MM.1S (cell line): ENCODE measurements around the gene EPX.

ENCODE experiments used
- DNase-seq: peaks from one replicate; pipeline ENCODE4 v3.0.0-alpha.2; 2015
- H2AFZ ChIP-seq: fragments of 300-600 bp; sonication (generic); 2 replicates; pipeline ENCODE4 v1.6.0; 2016; ENCODE audit warnings: antibody characterized with exemption, low read length
- H3F3A ChIP-seq: fragments of 300-600 bp; sonication (generic); 2 replicates; pipeline ENCODE4 v1.6.1; 2016; ENCODE audit warnings: mild to moderate bottlenecking, antibody characterized with exemption, low read length, moderate library complexity, mixed read lengths; ENCODE audit not compliant: insufficient read depth
- H3K27ac ChIP-seq: fragments of 300-600 bp; sonication (generic); 2 replicates; pipeline ENCODE4 v1.5.1; 2016; ENCODE audit warnings: mild to moderate bottlenecking, low read length
- H3K27me3 ChIP-seq: fragments of 300-600 bp; sonication (generic); replicated peaks from 2 replicates; pipeline ENCODE4 v1.6.0; 2016; ENCODE audit warnings: low read length; ENCODE audit not compliant: insufficient read depth
- H3K36me3 ChIP-seq: fragments of 300-600 bp; sonication (generic); replicated peaks from 2 replicates; pipeline ENCODE4 v1.6.1; 2016; ENCODE audit warnings: mild to moderate bottlenecking, low read length, mixed read lengths; ENCODE audit not compliant: insufficient read depth
- H3K4me1 ChIP-seq: fragments of 300-600 bp; sonication (generic); 2 replicates; pipeline ENCODE4 v1.6.1; 2016; ENCODE audit warnings: low read length, mixed read lengths
- H3K4me2 ChIP-seq: fragments of 300-600 bp; sonication (generic); 2 replicates; pipeline ENCODE4 v1.6.0; 2016; ENCODE audit warnings: low read depth, low read length
- H3K4me3 ChIP-seq: fragments of 300-600 bp; sonication (generic); 2 replicates; pipeline ENCODE4 v1.5.1; 2016; ENCODE audit warnings: low read length, mixed read lengths
- H3K79me2 ChIP-seq: fragments of 300-600 bp; sonication (generic); 2 replicates; pipeline ENCODE4 v1.6.1; 2016; ENCODE audit warnings: mixed run types, low read length, mixed read lengths
- H3K9ac ChIP-seq: fragments of 300-600 bp; sonication (generic); 2 replicates; pipeline ENCODE4 v1.6.1; 2016; ENCODE audit warnings: low read length, mixed read lengths
- H3K9me2 ChIP-seq: fragments of 300-600 bp; sonication (generic); replicated peaks from 2 replicates; pipeline ENCODE4 v1.6.1; 2016; ENCODE audit warnings: mild to moderate bottlenecking, low read length, mixed read lengths; ENCODE audit not compliant: insufficient read depth
- H3K9me3 ChIP-seq: fragments of 300-600 bp; sonication (generic); replicated peaks from 2 replicates; pipeline ENCODE4 v1.6.1; 2016; ENCODE audit warnings: mild to moderate bottlenecking, low read length, mixed read lengths; ENCODE audit not compliant: insufficient read depth
- H4K20me1 ChIP-seq: fragments of 300-600 bp; sonication (generic); 2 replicates; pipeline ENCODE4 v1.6.1; 2016; ENCODE audit warnings: mild to moderate bottlenecking, low read length, moderate library complexity, mixed read lengths; ENCODE audit not compliant: insufficient read depth
- EZH2 ChIP-seq: fragments of 300-600 bp; sonication (generic); optimal IDR thresholded peaks from 2 replicates; pipeline ENCODE3; 2017; ENCODE audit warnings: low read depth, mild to moderate bottlenecking, antibody characterized with exemption, low read length, mixed read lengths
- EZH2phosphoT487 ChIP-seq: fragments of 300-600 bp; sonication (generic); IDR thresholded peaks from 2 replicates; pipeline ENCODE4 v1.6.1; 2018; ENCODE audit warnings: antibody characterized with exemption, low read length
- TF ChIP-seq, protein P1 (sequence below): fragments of 300-600 bp; sonication (generic); IDR thresholded peaks from 2 replicates; pipeline ENCODE4 v1.5.1; 2016; ENCODE audit warnings: antibody characterized with exemption, low read length, mixed read lengths

The EPX gene

DNA sequence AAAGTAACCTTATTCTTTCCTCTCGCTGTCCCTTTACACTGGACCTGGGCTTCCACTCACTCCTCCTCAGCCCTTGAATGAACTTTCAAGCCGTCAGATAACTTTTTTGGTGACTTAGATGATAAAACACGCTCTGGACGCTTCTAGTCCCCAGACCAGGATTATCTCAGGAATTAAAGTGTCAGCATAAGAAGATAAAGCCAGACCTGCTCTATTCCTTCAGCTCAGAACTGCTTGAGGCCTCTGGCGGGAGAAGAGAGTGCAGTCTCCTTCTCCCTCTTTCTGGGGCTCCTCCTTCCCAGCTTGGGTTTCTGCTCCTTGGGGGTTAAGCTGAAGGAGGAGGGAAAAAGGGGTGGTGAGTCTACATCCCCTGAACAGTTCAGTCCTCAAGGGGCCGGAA, 52.4 kb downstream of the EPX start:
- H3K27me3 ChIP-seq, result peaks cover 94% of the 10 kb centered on the region
- H3F3A ChIP-seq, result no peaks in the 10 kb centered on the region
- no peak overlapping the region for H3K4me2 ChIP-seq
- H3K9ac ChIP-seq, result no peak overlapping the region
- peaks cover 3% of the 10 kb centered on the region for H3K4me1 ChIP-seq
- no peak overlapping the region for H3K4me3 ChIP-seq
- TF ChIP-seq EZH2phosphoT487 (no peak), EZH2 (no peak)
- TF ChIP-seq, protein P1, sequence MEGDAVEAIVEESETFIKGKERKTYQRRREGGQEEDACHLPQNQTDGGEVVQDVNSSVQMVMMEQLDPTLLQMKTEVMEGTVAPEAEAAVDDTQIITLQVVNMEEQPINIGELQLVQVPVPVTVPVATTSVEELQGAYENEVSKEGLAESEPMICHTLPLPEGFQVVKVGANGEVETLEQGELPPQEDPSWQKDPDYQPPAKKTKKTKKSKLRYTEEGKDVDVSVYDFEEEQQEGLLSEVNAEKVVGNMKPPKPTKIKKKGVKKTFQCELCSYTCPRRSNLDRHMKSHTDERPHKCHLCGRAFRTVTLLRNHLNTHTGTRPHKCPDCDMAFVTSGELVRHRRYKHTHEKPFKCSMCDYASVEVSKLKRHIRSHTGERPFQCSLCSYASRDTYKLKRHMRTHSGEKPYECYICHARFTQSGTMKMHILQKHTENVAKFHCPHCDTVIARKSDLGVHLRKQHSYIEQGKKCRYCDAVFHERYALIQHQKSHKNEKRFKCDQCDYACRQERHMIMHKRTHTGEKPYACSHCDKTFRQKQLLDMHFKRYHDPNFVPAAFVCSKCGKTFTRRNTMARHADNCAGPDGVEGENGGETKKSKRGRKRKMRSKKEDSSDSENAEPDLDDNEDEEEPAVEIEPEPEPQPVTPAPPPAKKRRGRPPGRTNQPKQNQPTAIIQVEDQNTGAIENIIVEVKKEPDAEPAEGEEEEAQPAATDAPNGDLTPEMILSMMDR, result no peak
- no peaks in the 10 kb centered on the region for H3K79me2 ChIP-seq
- H3K9me3 ChIP-seq, result no peaks in the 10 kb centered on the region
- no peak for DNase-seq
- H3K36me3 ChIP-seq, result no peaks in the 10 kb centered on the region
- no peaks in the 10 kb centered on the region for H4K20me1 ChIP-seq
- H3K9me2 ChIP-seq, result no peaks in the 10 kb centered on the region
- H3K27ac ChIP-seq, result no peak overlapping the region
- no peak overlapping the region for H2AFZ ChIP-seq

DNA sequence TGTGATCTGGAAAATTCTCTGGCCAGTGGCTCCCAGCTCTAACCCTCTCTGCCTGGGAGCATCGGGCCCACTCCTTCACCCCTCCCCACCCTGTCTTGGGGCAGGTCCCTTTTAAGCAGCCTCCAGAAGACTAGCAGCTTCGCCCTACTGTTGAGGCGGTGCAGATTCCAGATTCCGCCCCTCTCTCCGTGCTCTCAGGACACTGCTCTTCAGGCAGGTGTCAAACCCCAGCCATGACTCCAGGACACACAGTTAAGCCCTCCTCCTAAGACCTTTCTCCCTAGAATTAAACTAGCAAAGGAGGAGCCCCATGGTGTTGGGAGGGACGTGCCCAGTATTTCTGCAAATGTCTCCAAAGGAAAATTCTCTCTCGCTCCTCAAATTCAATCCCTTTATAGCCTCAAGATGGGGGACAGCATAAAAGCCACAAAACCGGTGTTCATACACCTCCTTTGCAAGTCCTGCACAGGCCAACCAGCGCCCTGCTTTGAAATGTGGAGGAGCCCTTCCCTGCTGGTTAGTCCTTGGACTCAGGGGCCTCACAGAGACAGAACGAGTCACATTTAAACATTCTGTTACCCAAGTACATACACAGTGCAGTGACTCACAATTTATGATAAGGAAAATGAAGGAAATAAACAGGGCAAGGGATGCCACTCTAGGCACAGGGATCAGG, 53.0 kb downstream of the EPX start:
- no peak overlapping the region for H3K4me3 ChIP-seq
- no peak for DNase-seq
- no peaks in the 10 kb centered on the region for H3K36me3 ChIP-seq
- no peaks in the 10 kb centered on the region for H3K79me2 ChIP-seq
- H3K4me2 ChIP-seq, result no peak overlapping the region
- no peaks in the 10 kb centered on the region for H3K9me2 ChIP-seq
- no peaks in the 10 kb centered on the region for H3F3A ChIP-seq
- H4K20me1 ChIP-seq, result no peaks in the 10 kb centered on the region
- no peak overlapping the region for H2AFZ ChIP-seq
- no peak overlapping the region for H3K27ac ChIP-seq
- H3K9me3 ChIP-seq, result no peaks in the 10 kb centered on the region
- H3K9ac ChIP-seq, result no peak overlapping the region
- no peak for TF ChIP-seq EZH2
- TF ChIP-seq, protein P1, result no peak
- TF ChIP-seq EZH2phosphoT487, result no peak
- H3K27me3 ChIP-seq, result peaks cover 94% of the 10 kb centered on the region
- H3K4me1 ChIP-seq, result peaks cover 5% of the 10 kb centered on the region

DNA sequence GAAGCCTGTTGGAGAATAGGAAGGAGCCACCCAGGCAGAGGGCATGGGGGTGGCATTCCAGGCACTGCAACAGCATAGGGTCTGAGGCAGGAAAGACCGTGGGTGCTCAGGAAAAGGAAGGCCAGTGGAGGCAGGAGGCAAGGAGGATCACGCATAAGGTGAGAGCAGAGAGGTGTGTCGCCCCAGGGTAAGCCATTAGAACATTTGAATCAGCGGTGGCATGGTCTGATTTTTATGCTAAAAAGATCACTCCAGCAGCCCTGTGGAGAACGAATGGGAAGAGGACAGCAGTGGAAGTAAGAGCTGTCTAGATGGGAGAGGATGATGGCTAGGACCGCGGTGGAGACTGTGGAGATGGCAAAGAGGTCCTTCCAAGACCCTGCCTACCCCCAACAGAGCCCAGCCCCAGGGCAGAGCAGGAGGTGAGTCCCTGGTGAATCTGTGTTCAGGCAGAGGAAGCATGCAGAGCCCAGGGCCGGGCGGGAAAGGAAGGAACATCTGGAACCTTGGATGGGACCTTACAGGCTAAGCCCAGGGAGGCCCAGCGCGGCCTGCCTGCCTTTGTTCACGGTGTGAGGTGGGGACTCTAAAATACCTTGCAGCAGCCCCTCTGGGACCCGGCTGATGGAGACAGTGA, 53.7 kb downstream of the EPX start:
- DNase-seq, result no peak
- Histone ChIP-seq H4K20me1 (no peaks in the 10 kb centered on the region), H3K27me3 (peaks cover 94% of the 10 kb centered on the region), H3K9me2 (no peaks in the 10 kb centered on the region), H3K4me3 (no peak overlapping the region), H3K27ac (no peak overlapping the region), H3F3A (no peaks in the 10 kb centered on the region), H2AFZ (no peak overlapping the region), H3K4me1 (peaks cover 5% of the 10 kb centered on the region), H3K79me2 (no peaks in the 10 kb centered on the region), H3K4me2 (no peak overlapping the region), H3K9ac (no peak overlapping the region), H3K36me3 (no peaks in the 10 kb centered on the region), H3K9me3 (no peaks in the 10 kb centered on the region)
- TF ChIP-seq, protein P1, result no peak
- no peak for TF ChIP-seq EZH2phosphoT487
- TF ChIP-seq EZH2, result no peak
